Sigmoid colon (tissue), 7 donors: ENCODE data around the gene CHD9NB. TPM values are rescaled to one million over a fixed set of nuclear protein-coding genes. Genes with fewer than 3 reads are reported as not detected.
"Not testable (repeated sequence)": the region's sequence is repeated elsewhere in the genome, so short reads cannot be mapped to it uniquely, and the experiment has no call there.

Source experiments
- DNase-seq: peaks from one replicate; pipeline ENCODE4 v3.0.0-alpha.2; 2019
- H3K27ac ChIP-seq, 4 donors: fragments of 200-600 bp; sonication (generic); one replicate each; pipeline ENCODE4 v1.5.1; 2016 to 2019; ENCODE audit warnings: mild to moderate bottlenecking in 1 of 4
- H3K27me3 ChIP-seq, 3 donors: fragments of 200-600 bp; sonication (generic); one replicate each; pipeline ENCODE4 v1.5.1; 2019; ENCODE audit warnings: mild to moderate bottlenecking in 1 of 3
- H3K36me3 ChIP-seq, 4 donors: fragments of 200-600 bp; sonication (generic); one replicate each; pipeline ENCODE4 v1.5.1; 2016 to 2019
- H3K4me1 ChIP-seq, 4 donors: fragments of 200-600 bp; sonication (generic); one replicate each; pipeline ENCODE4 v1.5.1; 2017 to 2019
- H3K4me3 ChIP-seq, 4 donors: fragments of 200-600 bp; sonication (generic); one replicate each; pipeline ENCODE4 v1.5.1; 2017 to 2019; ENCODE audit warnings: mild to moderate bottlenecking in 2 of 4, moderate library complexity in 1 of 4
- H3K9me3 ChIP-seq, 4 donors: fragments of 200-600 bp in 3 of 4; sonication (generic) in 3 of 4; one replicate each; pipeline versions ENCODE4 v1.5.1 to v1.6.1; 2013 to 2019
- EP300 ChIP-seq, 4 donors: sonication (generic); formaldehyde crosslinking; IDR thresholded peaks; one replicate each; pipeline ENCODE4 v1.6.1; 2017; ENCODE audit warnings: antibody characterized with exemption in 4 of 4
- POLR2A ChIP-seq, 2 donors: fragments of 450-650 bp; IDR thresholded peaks; one replicate each; pipeline ENCODE4 v1.6.1; 2016; ENCODE audit warnings: antibody characterized with exemption in 2 of 2, mild to moderate bottlenecking in 2 of 2, moderate library complexity in 2 of 2
- POLR2AphosphoS5 ChIP-seq, 4 donors: sonication (generic); formaldehyde crosslinking; IDR thresholded peaks; one replicate each; pipeline ENCODE4 v1.6.1; 2017; ENCODE audit warnings: antibody characterized with exemption in 4 of 4
- WGBS, 2 donors: extraction: QIAGEN DNeasy Blood & Tissue Kit; methylation state at CpG; one replicate each; pipeline ENCODE4 v1.1.7; 2013; 5-methylcytosine and 5-hydroxymethylcytosine counted together
- intact Hi-C: fragments of 100-400 bp; cut with DNase I; formaldehyde crosslinking; loops from one replicate; pipeline ENCODE4 v1.15.1; 2023
- polyA plus RNA-seq, 3 donors: library from polyadenylated mRNA; stranded (reverse); fragments of 200-250 nt; gene quantifications; one replicate each; pipeline ENCODE4 v1.2.3, GENCODE V29; 2013
- total RNA-seq, 4 donors: library from RNA; depleted of rRNA; stranded (reverse); fragments of >200 nt; gene quantifications; one replicate each; pipeline ENCODE4 v1.1.0, GENCODE V29; 2016
- TF ChIP-seq, protein P1 (sequence below), 4 experiments: fragments of 450-650 bp in 3 of 4; fragments of 200-600 bp in 1 of 4; IDR thresholded peaks; one replicate each; pipeline ENCODE4 v1.5.1; 2016 to 2019; ENCODE audit warnings: antibody characterized with exemption in 4 of 4, mild to moderate bottlenecking in 3 of 4, moderate library complexity in 2 of 4
- donor health status: healthy with polysubstance abuse.
- donor health status: Bipolar disorder and iron deficiency.
- donor health status: healthy.

The CHD9NB gene
- total and polyA plus RNA-seq, 7 donors = 0.55 to 9.5 (median 4.6) TPM; not detected in 2

- H3K4me1 ChIP-seq = peaks cover 0 to 71% (median 57%) of the 10 kb centered on the region in 4 donors
- TF ChIP-seq POLR2A (IDR thresholded peaks at IDR 0.05) = no peak
- TF ChIP-seq EP300 (IDR thresholded peaks at IDR 0.05) = no peak
- TF ChIP-seq, protein P1, sequence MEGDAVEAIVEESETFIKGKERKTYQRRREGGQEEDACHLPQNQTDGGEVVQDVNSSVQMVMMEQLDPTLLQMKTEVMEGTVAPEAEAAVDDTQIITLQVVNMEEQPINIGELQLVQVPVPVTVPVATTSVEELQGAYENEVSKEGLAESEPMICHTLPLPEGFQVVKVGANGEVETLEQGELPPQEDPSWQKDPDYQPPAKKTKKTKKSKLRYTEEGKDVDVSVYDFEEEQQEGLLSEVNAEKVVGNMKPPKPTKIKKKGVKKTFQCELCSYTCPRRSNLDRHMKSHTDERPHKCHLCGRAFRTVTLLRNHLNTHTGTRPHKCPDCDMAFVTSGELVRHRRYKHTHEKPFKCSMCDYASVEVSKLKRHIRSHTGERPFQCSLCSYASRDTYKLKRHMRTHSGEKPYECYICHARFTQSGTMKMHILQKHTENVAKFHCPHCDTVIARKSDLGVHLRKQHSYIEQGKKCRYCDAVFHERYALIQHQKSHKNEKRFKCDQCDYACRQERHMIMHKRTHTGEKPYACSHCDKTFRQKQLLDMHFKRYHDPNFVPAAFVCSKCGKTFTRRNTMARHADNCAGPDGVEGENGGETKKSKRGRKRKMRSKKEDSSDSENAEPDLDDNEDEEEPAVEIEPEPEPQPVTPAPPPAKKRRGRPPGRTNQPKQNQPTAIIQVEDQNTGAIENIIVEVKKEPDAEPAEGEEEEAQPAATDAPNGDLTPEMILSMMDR (IDR thresholded peaks at IDR 0.05) = no peak
- TF ChIP-seq POLR2AphosphoS5 (IDR thresholded peaks at IDR 0.05) = peak in 1 of 4 donors; percentile 13
These were observed 28.3 kb upstream of the CHD9NB start for GRCh38 chr16:53081032-53081424.

DNA sequence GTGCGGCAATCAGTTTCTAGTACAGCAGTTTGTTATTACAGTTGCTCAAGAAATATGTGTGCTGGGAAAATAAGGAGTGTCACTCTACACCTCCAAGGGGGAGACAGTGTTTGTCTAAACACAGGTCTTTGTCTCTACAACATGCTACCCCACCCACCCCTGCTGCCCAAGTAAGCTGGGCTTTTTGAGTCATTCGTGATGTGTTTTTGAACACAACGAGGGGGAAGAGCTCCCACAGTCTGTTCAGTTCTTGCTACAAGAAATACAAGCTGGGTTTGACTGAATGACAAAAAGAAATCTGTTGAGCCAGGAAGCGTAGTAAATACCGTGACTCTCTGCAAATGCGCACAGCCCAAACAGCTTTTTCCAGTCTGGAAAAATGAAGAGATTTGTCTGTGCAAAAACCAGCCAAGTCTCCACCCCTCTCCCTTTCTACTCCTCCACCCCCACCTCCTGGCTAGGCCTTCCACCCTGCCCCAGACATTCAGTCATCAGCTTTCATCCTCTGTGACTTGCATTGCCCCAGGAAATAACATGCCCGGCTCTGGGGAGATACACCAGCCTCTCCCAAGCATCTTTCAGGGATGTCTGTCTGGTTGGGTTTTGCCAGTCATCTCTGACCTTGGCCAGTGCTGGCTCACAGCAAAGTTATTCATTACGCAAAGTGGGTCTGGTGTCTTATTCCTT, 27.8 kb upstream of the CHD9NB start:
- intact Hi-C loops = no loop called here
- Histone ChIP-seq H3K27me3 (no peaks in the 10 kb centered on the region), H3K4me1 (peaks cover 0 to 66% (median 51%) of the 10 kb centered on the region in 4 donors), H3K36me3 (no peaks in the 10 kb centered on the region), H3K4me3 (no peak overlapping the region), H3K27ac (peak overlapping the region; percentile 67 to 78 (median 76)), H3K9me3 (no peaks in the 10 kb centered on the region)
- peak; percentile 88 for DNase-seq
- WGBS, 2 donors = 68 to 78% methylated on average over 8 of the region's 8 CpGs
- TF ChIP-seq, protein P1 (IDR thresholded peaks at IDR 0.05) = no peak
- TF ChIP-seq POLR2AphosphoS5 (IDR thresholded peaks at IDR 0.05) = peak in 3 of 4 donors; percentile 15 to 61 (median 44)

More at GRCh38 chr16:53081032-53081424, 28.3 kb upstream of the CHD9NB start:
- DNase-seq = no peak
- intact Hi-C loops = no loop called here
- Histone ChIP-seq H3K27ac (peak overlapping the region; percentile 67 to 78 (median 76)), H3K4me3 (no peak overlapping the region), H3K36me3 (no peaks in the 10 kb centered on the region), H3K27me3 (no peaks in the 10 kb centered on the region), H3K9me3 (no peaks in the 10 kb centered on the region)

DNA sequence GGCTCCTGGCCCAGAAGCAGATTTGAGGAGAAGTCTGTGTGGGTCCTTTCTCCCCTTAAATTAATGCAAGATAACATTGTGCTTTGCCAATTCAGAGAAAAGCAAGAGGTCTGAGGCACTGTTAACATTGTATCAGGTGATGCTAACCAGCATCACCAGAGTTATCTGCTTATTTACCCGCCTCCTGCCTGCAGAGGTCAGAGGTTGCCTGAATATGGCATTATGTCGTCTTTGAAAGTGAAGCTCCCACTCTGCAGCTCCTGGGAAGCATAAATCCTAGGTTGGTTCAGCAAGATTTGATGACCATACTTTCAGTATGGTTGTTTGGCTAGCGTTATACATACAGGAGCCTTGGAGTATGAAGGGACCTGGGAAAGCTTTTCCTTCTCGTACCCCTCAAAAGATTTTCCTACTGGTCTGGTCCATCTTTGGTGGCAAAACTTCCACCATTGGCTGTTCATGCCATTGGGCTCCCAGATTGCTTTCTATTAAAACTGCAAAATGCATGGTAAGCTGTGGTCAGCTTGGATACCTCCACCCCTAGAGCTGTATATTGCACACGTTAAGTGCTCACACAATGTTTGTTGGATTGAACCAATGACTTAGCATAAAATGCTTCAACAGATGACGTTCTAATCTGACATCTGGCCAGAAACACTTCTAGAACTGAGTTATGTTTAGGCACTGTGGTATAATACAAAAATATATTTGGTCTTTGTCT, 26.2 kb upstream of the CHD9NB start:
- Histone ChIP-seq H3K4me1 (peaks cover 0 to 50% (median 37%) of the 10 kb centered on the region in 4 donors), H3K9me3 (no peaks in the 10 kb centered on the region), H3K4me3 (no peak overlapping the region), H3K27me3 (no peaks in the 10 kb centered on the region), H3K27ac (peak overlapping the region in 2 of 4 donors; percentile 78), H3K36me3 (no peaks in the 10 kb centered on the region)
- intact Hi-C loops = no loop called here
- 83 to 88% methylated on average over 6 of the region's 6 CpGs for WGBS, 2 donors
- TF ChIP-seq POLR2A (IDR thresholded peaks at IDR 0.05) (no peak), EP300 (IDR thresholded peaks at IDR 0.05) (no peak), POLR2AphosphoS5 (IDR thresholded peaks at IDR 0.05) (no peak)
- TF ChIP-seq, protein P1 (IDR thresholded peaks at IDR 0.05) = no peak
- no peak for DNase-seq

DNA sequence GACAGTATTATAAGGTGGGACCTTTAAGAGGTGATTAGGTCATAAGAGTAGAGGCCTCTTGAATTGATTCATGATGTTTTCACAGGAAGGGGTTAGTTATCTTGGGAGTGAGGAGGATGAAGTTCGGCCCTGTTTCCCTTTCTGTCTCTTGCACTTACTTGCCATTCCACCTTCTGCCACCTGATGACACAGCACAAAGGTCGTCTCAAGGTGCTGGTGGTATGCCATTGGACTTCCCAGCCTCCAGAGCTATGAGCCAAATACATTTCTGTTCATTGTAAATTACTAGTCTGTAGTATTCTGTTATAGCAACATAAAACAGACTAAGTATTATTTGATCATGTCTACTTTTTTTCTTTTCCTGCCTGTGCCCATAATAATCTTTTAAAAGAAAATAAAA, 25.6 kb upstream of the CHD9NB start:
- H3K9me3 ChIP-seq = no peaks in the 10 kb centered on the region
- 86 to 89% methylated on average over 2 of the region's 2 CpGs for WGBS, 2 donors
- no peaks in the 10 kb centered on the region for H3K36me3 ChIP-seq
- no peak overlapping the region for H3K4me3 ChIP-seq
- H3K27ac ChIP-seq = no peak overlapping the region
- H3K4me1 ChIP-seq = peaks cover 0 to 50% (median 36%) of the 10 kb centered on the region in 4 donors
- no peaks in the 10 kb centered on the region for H3K27me3 ChIP-seq
- DNase-seq = no peak
- intact Hi-C loops = no loop called here
- TF ChIP-seq, protein P1 (IDR thresholded peaks at IDR 0.05) = no peak
- TF ChIP-seq POLR2A (IDR thresholded peaks at IDR 0.05) = no peak
- no peak for TF ChIP-seq POLR2AphosphoS5 (IDR thresholded peaks at IDR 0.05)
- no peak for TF ChIP-seq EP300 (IDR thresholded peaks at IDR 0.05)

DNA sequence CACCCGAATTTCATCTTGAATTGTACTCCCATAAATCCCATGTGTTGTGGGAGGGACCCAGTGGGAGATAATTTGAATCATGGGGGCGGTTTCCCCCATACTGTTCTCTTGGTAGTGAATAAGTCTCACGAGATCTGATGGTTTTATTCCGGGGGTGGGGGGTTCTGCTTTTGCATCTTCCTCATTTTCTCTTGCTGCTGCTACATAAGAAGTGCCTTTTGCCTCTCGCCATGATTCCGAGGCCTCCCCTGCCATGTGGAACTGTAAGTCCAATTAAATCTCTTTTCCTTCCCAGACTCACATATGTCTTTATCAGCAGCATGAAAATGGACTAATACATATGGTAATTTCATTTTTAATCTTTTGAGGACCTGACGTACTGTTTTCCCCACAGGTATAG, 22.8 kb upstream of the CHD9NB start:
- intact Hi-C loops, H3K9me3 ChIP-seq, H3K36me3 ChIP-seq, H3K27me3 ChIP-seq, H3K27ac ChIP-seq, DNase-seq, H3K4me3 ChIP-seq: not testable (repeated sequence)
- H3K4me1 ChIP-seq = peaks cover 0 to 30% (median 25%) of the 10 kb centered on the region in 4 donors
- 90 to 98% methylated on average over 7 of the region's 7 CpGs for WGBS, 2 donors

DNA sequence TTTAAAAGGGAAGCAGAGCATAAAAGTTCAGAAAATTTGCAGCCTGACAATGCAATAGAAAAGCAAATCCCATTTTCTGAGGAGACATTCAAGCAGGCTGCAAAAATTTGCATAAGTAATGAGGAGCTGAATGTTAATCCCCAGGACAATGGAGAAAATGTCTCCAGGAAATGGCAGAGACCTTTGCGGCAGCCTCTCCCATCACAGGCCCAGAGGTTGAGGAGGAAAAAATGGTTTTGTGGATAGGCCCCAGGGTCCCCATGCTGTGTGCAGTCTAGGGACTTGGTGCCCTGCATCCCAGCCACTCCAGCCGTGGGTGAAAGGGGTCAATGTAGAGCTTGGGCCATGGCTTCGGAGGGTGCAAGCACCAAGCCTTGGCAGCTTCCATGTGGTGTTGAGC, 21.6 kb upstream of the CHD9NB start:
- H3K27me3 ChIP-seq, H3K27ac ChIP-seq, intact Hi-C loops, H3K9me3 ChIP-seq, H3K36me3 ChIP-seq, H3K4me3 ChIP-seq: not testable (repeated sequence)
- WGBS, 2 donors = 65 to 66% methylated on average over 3 of the region's 3 CpGs
- H3K4me1 ChIP-seq = peaks cover 0 to 25% (median 14%) of the 10 kb centered on the region in 4 donors
- peak; percentile 28 for DNase-seq
